Breast epithelium (tissue), 4 donors: ENCODE measurements around the gene NPHP4. TPM values are rescaled to one million over a fixed set of nuclear protein-coding genes. Genes with fewer than 3 reads are reported as not detected.

Experiments
- DNase-seq, 2 donors: peaks; one replicate each; pipeline ENCODE4 v3.0.0-alpha.2; 2019; ENCODE audit warnings: low spot score in 2 of 2
- H3K27ac ChIP-seq, 2 donors: fragments of 200-600 bp; sonication (generic) in 1 of 2; one replicate each; pipeline ENCODE4 v1.5.1; 2016 to 2019; ENCODE audit warnings: mild to moderate bottlenecking in 1 of 2
- H3K27me3 ChIP-seq, 2 donors: fragments of 200-600 bp; sonication (generic) in 1 of 2; one replicate each; pipeline versions ENCODE4 v1.5.1 to v1.6.0; 2017 to 2019; ENCODE audit warnings: control low read depth in 1 of 2, mild to moderate bottlenecking in 1 of 2
- H3K36me3 ChIP-seq: fragments of 200-600 bp; one replicate; pipeline ENCODE4 v1.5.1; 2019
- H3K4me1 ChIP-seq, 2 donors: fragments of 200-600 bp; sonication (generic); one replicate each; pipeline ENCODE4 v1.5.1; 2016 to 2019; ENCODE audit warnings: control low read depth in 1 of 2
- H3K4me3 ChIP-seq, 3 donors: fragments of 200-600 bp; sonication (generic); 1 replicate in 2 of 3; 2 replicates in 1 of 3; pipeline ENCODE4 v1.5.1; 2016 to 2019; ENCODE audit warnings: mild to moderate bottlenecking in 3 of 3, moderate library complexity in 2 of 3
- H3K9me3 ChIP-seq, 2 donors: fragments of 200-600 bp; sonication (generic) in 1 of 2; one replicate each; pipeline ENCODE4 v1.5.1; 2016 to 2019; ENCODE audit warnings: control low read depth in 1 of 2
- CTCF ChIP-seq, 3 donors: fragments of 450-650 bp; IDR thresholded peaks; one replicate each; pipeline ENCODE4 v1.5.1; 2016 to 2017; ENCODE audit warnings: antibody characterized with exemption in 3 of 3, mild to moderate bottlenecking in 3 of 3, moderate library complexity in 3 of 3
- POLR2A ChIP-seq: fragments of 450-650 bp; IDR thresholded peaks from one replicate; pipeline ENCODE4 v1.6.1; 2016; ENCODE audit warnings: antibody characterized with exemption, mild to moderate bottlenecking, moderate library complexity
- POLR2AphosphoS5 ChIP-seq, 3 donors: sonication (generic); formaldehyde crosslinking; IDR thresholded peaks; one replicate each; pipeline ENCODE4 v1.6.1; 2017; ENCODE audit warnings: antibody characterized with exemption in 3 of 3
- intact Hi-C: fragments of 100-400 bp; cut with DNase I; formaldehyde crosslinking; loops from one replicate; pipeline ENCODE4 v1.15.1; 2023; ENCODE audit warnings: low total_unique reads
- total RNA-seq, 3 donors: library from RNA; depleted of rRNA; stranded (reverse); fragments of >200 nt; gene quantifications; one replicate each; pipeline ENCODE4 v1.1.0, GENCODE V29; 2016

The NPHP4 gene
- total RNA-seq, 3 donors from 2014 or later: 7.0 to 18.7 (median 18.1) TPM

GRCh38 chr1:5886140-5886483 is 106.1 kb downstream of the NPHP4 start:
- intact Hi-C loops: no loop called here
- H3K9me3 ChIP-seq: no peaks in the 10 kb centered on the region
- no peak overlapping the region for H3K4me3 ChIP-seq
- no peaks in the 10 kb centered on the region for H3K4me1 ChIP-seq
- H3K27me3 ChIP-seq: no peaks in the 10 kb centered on the region
- H3K36me3 ChIP-seq: no peaks in the 10 kb centered on the region
- TF ChIP-seq POLR2A (no peak), POLR2AphosphoS5 (IDR thresholded peaks at IDR 0.05) (no peak), CTCF (IDR thresholded peaks at IDR 0.05) (no peak)
- no peak for DNase-seq
- no peak overlapping the region for H3K27ac ChIP-seq

DNA sequence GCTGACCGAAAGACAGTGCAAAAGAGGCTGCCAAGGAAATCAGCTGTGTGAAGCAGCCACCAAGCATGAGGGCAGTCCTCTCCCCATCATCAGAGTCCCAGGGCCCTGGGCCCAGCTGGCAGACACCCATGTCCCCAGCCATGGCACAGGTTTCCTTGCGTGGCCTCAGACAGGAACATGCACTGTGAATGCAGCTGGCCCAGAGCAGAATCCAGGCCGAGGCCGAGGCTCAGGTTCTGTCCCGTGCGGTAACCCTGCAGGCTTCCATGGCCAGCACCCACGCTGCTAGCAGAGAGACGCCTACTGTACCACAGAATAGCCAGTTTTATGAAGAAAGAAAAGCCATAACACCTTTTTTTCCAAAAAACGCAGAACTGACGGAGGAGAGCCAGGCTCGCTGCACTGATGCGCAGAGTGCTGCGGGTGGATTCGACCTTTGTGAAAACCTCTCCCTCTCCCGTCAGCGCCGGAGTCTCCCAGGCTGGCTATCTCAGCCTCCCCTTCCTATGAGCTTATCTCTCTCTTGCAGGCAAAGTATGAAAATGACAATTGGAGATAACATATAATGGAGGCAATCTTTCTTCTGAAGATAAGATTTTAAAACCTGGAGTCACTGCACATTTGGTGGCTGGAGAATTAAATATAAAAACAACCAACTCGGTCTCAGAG is 106.6 kb downstream of the NPHP4 start:
- intact Hi-C loops: no loop called here
- Histone ChIP-seq H3K36me3 (no peaks in the 10 kb centered on the region), H3K9me3 (no peaks in the 10 kb centered on the region), H3K27ac (no peak overlapping the region), H3K4me3 (no peak overlapping the region), H3K27me3 (no peaks in the 10 kb centered on the region), H3K4me1 (no peaks in the 10 kb centered on the region)
- no peak for DNase-seq
- TF ChIP-seq POLR2A: no peak
- no peak for TF ChIP-seq CTCF (IDR thresholded peaks at IDR 0.05)
- TF ChIP-seq POLR2AphosphoS5 (IDR thresholded peaks at IDR 0.05): no peak

GRCh38 chr1:5884110-5884509 is 108.1 kb downstream of the NPHP4 start:
- no peak for DNase-seq
- Histone ChIP-seq H3K9me3 (peaks cover 0 to 5% of the 10 kb centered on the region in 2 donors), H3K4me1 (no peaks in the 10 kb centered on the region), H3K27ac (no peak overlapping the region), H3K36me3 (no peaks in the 10 kb centered on the region), H3K4me3 (no peak overlapping the region), H3K27me3 (no peaks in the 10 kb centered on the region)
- intact Hi-C loops: no loop called here
- TF ChIP-seq POLR2AphosphoS5 (IDR thresholded peaks at IDR 0.05) (no peak), CTCF (IDR thresholded peaks at IDR 0.05) (no peak), POLR2A (no peak)

DNA sequence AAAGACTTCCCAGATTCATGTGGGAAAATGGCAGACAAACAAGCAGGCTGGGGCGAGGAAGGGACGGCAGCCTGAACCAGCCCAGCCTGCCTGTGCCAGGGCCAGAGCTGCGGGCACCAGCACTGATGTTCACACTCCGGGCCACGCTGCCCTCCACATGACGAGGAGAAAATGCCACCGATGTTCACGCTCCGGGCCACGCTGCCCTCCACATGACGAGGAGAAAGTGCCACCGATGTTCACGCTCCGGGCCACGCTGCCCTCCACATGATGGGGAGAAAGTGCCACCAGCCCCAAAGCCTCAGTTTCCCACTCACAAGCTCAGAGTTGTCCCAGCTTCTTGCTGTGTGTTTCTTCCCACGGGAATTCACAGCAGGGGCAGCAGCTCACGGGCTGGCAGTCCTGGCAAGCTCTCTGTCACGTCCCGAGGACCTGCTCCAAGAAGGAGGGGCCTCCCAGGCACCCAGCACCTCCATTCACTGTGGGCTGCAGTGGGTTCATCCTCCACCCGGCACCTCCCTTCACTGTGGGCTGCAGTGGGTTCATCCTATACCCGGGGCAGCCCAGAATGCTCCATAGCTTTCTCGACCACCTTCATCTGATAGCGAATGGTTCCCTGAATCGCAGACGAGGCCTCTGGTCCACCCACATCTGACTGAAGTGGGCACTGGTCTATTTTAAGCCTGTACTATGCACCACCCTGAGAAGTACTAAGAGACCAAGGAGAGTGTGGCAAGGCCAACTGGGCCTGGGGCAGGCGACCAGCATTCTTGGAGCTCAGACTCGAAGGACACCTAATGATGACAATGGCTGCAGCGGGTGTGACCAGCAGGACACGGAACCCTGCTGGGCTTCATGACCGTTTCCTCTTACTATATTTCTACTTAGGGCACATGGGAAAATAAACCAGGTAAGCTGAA is 108.8 kb downstream of the NPHP4 start:
- DNase-seq: no peak
- Histone ChIP-seq H3K36me3 (no peaks in the 10 kb centered on the region), H3K4me3 (no peak overlapping the region), H3K27me3 (no peaks in the 10 kb centered on the region), H3K27ac (no peak overlapping the region), H3K4me1 (no peaks in the 10 kb centered on the region), H3K9me3 (peaks cover 0 to 6% of the 10 kb centered on the region in 2 donors)
- intact Hi-C loops: no loop called here
- TF ChIP-seq POLR2A (no peak), POLR2AphosphoS5 (IDR thresholded peaks at IDR 0.05) (no peak), CTCF (IDR thresholded peaks at IDR 0.05) (no peak)
